K562 (cell line): Measurements from ENCODE around the gene PPP1R15B. TPM values are rescaled to one million over a fixed set of nuclear protein-coding genes. Genes with fewer than 3 reads are reported as not detected.

ENCODE experiments used
- BRF1 ChIP-seq: IDR thresholded peaks from 3 replicates; pipeline ENCODE4 v1.6.1; 2011; ENCODE audit warnings: borderline replicate concordance, mild to moderate bottlenecking; ENCODE audit not compliant: insufficient read length; ENCODE audit errors: extremely low read depth
- CAMTA2 ChIP-seq: fragments of 250-450 bp; sonication (Bioruptor Pico); conservative IDR thresholded peaks from 2 replicates; pipeline ENCODE4 v1.5.1; 2022
- CREB3 ChIP-seq: fragments of 450-650 bp; conservative IDR thresholded peaks from 2 replicates; pipeline ENCODE4 v1.6.1; 2016; ENCODE audit warnings: missing genetic modification characterization, low read depth, mild to moderate bottlenecking, missing compliant biosample characterization, moderate library complexity
- ELF1 ChIP-seq: fragments of 200-800 bp; sonication (Bioruptor generic); IDR thresholded peaks from 2 replicates; pipeline ENCODE4 v1.6.1; 2016; ENCODE audit warnings: missing genetic modification characterization, missing compliant biosample characterization
- FOXA1 ChIP-seq: fragments of 450-650 bp; IDR thresholded peaks from 2 replicates; pipeline ENCODE4 v1.6.1; 2016; ENCODE audit warnings: mild to moderate bottlenecking, borderline replicate concordance
- ID3 ChIP-seq, 2 experiments: fragments of 250-450 bp in 1 of 2; fragments of 450-650 bp in 1 of 2; sonication (Bioruptor Pico) in 1 of 2; IDR thresholded peaks; 2 replicates each; pipeline versions ENCODE4 v1.6.1 to v1.8.0; 2016 to 2021; ENCODE audit warnings: mild to moderate bottlenecking in 2 of 2, moderate library complexity in 2 of 2, missing compliant biosample characterization in 1 of 2, missing genetic modification characterization in 1 of 2
- KLF16 ChIP-seq: IDR thresholded peaks from 2 replicates; pipeline ENCODE4 v1.6.1; 2016; ENCODE audit warnings: antibody characterized with exemption
- MECOM ChIP-seq: fragments of 250-450 bp; sonication (Bioruptor Pico); IDR thresholded peaks from 2 replicates; pipeline ENCODE4 v1.8.0; 2022; ENCODE audit warnings: inconsistent platforms
- OTX1 ChIP-seq: fragments of 450-650 bp; formaldehyde crosslinking; IDR thresholded peaks from 2 replicates; pipeline ENCODE4 v1.4.0; 2022; ENCODE audit warnings: mild to moderate bottlenecking
- SMARCC2 ChIP-seq: fragments of 450-650 bp; IDR thresholded peaks from 2 replicates; pipeline ENCODE4 v1.6.1; 2017; ENCODE audit warnings: antibody characterized with exemption, moderate library complexity, mild to moderate bottlenecking, low read depth
- SP2 ChIP-seq: IDR thresholded peaks from 2 replicates; pipeline ENCODE4 v1.6.1; 2011; ENCODE audit warnings: mild to moderate bottlenecking, low read depth, low read length, moderate library complexity; ENCODE audit not compliant: poor library complexity, severe bottlenecking; ENCODE audit errors: extremely low read depth
- SREBF2 ChIP-seq: sonication (generic); formaldehyde crosslinking; IDR thresholded peaks from 2 replicates; pipeline ENCODE4 v1.4.0; 2020; ENCODE audit warnings: mild to moderate bottlenecking, missing genetic modification reagents
- TEAD2 ChIP-seq: fragments of 450-650 bp; IDR thresholded peaks from 2 replicates; pipeline ENCODE4 v1.6.1; 2016; ENCODE audit warnings: missing genetic modification characterization, control low read depth, missing compliant biosample characterization
- THAP12 ChIP-seq: fragments of 250-450 bp; sonication (Bioruptor Pico); IDR thresholded peaks from 2 replicates; pipeline ENCODE4 v1.9.0; 2021; ENCODE audit warnings: mild to moderate bottlenecking, inconsistent platforms
- ZBTB34 ChIP-seq: fragments of 250-450 bp; sonication (Bioruptor Pico); IDR thresholded peaks from 2 replicates; pipeline ENCODE4 v1.8.0; 2021; ENCODE audit warnings: mild to moderate bottlenecking, moderate library complexity
- ZFP36 ChIP-seq: fragments of 150-350 bp; IDR thresholded peaks from 2 replicates; pipeline ENCODE4 v1.6.1; 2018; ENCODE audit warnings: low read length, low read depth; ENCODE audit not compliant: partially characterized antibody
- ZNF121 ChIP-seq: sonication (generic); formaldehyde crosslinking; conservative IDR thresholded peaks from 2 replicates; pipeline ENCODE4 v1.8.0; 2022; ENCODE audit warnings: missing genetic modification reagents
- ZNF212 ChIP-seq: fragments of 450-650 bp; formaldehyde crosslinking; IDR thresholded peaks from 2 replicates; pipeline ENCODE4 v1.4.0; 2020; ENCODE audit warnings: mild to moderate bottlenecking
- ZNF395 ChIP-seq: fragments of 200-800 bp; sonication (Bioruptor generic); IDR thresholded peaks from 2 replicates; pipeline ENCODE4 v1.6.1; 2017; ENCODE audit warnings: missing genetic modification characterization, missing compliant biosample characterization
- ZNF707 ChIP-seq: fragments of 250-450 bp; sonication (Bioruptor Pico); conservative IDR thresholded peaks from 2 replicates; pipeline ENCODE4 v1.8.0; 2022; ENCODE audit warnings: inconsistent platforms, mild to moderate bottlenecking, moderate library complexity
- polyA plus RNA-seq, 8 experiments: library from polyadenylated mRNA; depleted of rRNA in 4 of 8; stranded (reverse) in 5 of 8; unstranded in 3 of 8; fragments of >200 nt; fragmentation: Nextera tagmentation in 2 of 8; fragmentation: Illumina TruSeq in 1 of 8; extraction: Ambion mirVana in 2 of 8; extraction: Trizol in 1 of 8; gene quantifications; 2 replicates each; pipeline versions ENCODE4 v1.2.1 to v1.2.3, GENCODE V29; 2011 to 2014; ENCODE audit warnings: inconsistent platforms in 1 of 8, missing spikeins in 1 of 8
- total RNA-seq, 7 experiments: library from RNA; depleted of rRNA in 6 of 7; stranded (reverse); fragments of >200 nt in 6 of 7; fragmentation: Illumina TruSeq in 2 of 7; extraction: Trizol in 2 of 7; gene quantifications; 2 replicates each; pipeline versions ENCODE4 v1.2.1 to v1.2.3, GENCODE V29; 2011 to 2021; ENCODE audit warnings: low replicate concordance in 1 of 7

Gene PPP1R15B
- total and polyA plus RNA-seq, 9 of the 15 experiments (the other 6 are each of a cell fraction or from before 2014, with no cell fraction given), result 17.0 to 48.1 (median 30.8) TPM

- TF ChIP-seq OTX1 (CRISPR knock-in tag) (peak; percentile 57; the same call in 1 of the 2 replicates), THAP12 (CRISPR knock-in tag) (peak; percentile 62; the same call in 1 of the 2 replicates), ELF1 (peak; percentile 77), SP2 (no peak), ZBTB34 (CRISPR knock-in tag) (no peak), SMARCC2 (no peak), CREB3 (tag) (no peak), FOXA1 (no peak), MECOM (CRISPR knock-in tag) (no peak), KLF16 (peak; percentile 56), ZNF121 (CRISPR knock-in tag) (no peak), ID3 (CRISPR knock-in tag; IDR thresholded peaks at IDR 0.05) (no peak), ID3 (tag; IDR thresholded peaks at IDR 0.05) (peak; percentile 93), CAMTA2 (CRISPR knock-in tag) (no peak), ZNF395 (CRISPR knock-in tag) (peak; percentile 42; the same call in 1 of the 2 replicates), TEAD2 (tag) (no peak), ZNF212 (CRISPR knock-in tag) (no peak), SREBF2 (CRISPR knock-in tag) (no peak), ZFP36 (no peak), BRF1 (no peak), ZNF707 (CRISPR knock-in tag) (no peak)
Measured at GRCh38 chr1:204363335-204364114, 48.1 kb downstream of the PPP1R15B start (continued).
